Transverse colon (tissue), 4 donors: ENCODE results near the gene RAB25.

Experiments used
- EP300 ChIP-seq: sonication (generic); formaldehyde crosslinking; IDR thresholded peaks from one replicate; pipeline ENCODE4 v1.6.1; 2017; ENCODE audit warnings: antibody characterized with exemption, low read depth
- POLR2A ChIP-seq: fragments of 450-650 bp; IDR thresholded peaks from one replicate; pipeline ENCODE4 v1.6.1; 2016; ENCODE audit warnings: antibody characterized with exemption, mild to moderate bottlenecking, moderate library complexity
- POLR2AphosphoS5 ChIP-seq, 3 donors: sonication (generic); formaldehyde crosslinking; IDR thresholded peaks; one replicate each; pipeline ENCODE4 v1.6.1; 2016; ENCODE audit warnings: antibody characterized with exemption in 3 of 3
- TF ChIP-seq, protein P1 (sequence below), 5 experiments: fragments of 200-600 bp in 3 of 5; fragments of 450-650 bp in 2 of 5; sonication (generic) in 3 of 5; IDR thresholded peaks; 1 replicate in 2 of 5; 2 replicates in 3 of 5; pipeline ENCODE4 v1.5.1; 2016 to 2017; ENCODE audit warnings: antibody characterized with exemption in 5 of 5, inconsistent platforms in 3 of 5, mild to moderate bottlenecking in 2 of 5, moderate library complexity in 1 of 5

DNA sequence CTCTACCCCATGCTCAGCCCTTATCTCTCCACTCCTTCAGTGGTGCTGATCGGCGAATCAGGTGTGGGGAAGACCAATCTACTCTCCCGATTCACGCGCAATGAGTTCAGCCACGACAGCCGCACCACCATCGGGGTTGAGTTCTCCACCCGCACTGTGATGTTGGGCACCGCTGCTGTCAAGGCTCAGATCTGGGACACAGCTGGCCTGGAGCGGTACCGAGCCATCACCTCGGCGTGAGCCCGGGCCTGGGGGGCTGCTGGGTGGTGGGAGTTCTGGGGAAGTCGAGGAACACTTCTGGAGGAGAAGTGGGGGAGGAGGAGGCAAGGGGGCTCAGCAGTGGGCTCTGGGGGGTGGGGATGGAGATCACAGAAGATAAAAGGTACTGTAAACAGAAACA, 4.9 kb downstream of the RAB25 start:
- TF ChIP-seq EP300 (no peak), POLR2A (no peak), POLR2AphosphoS5 (IDR thresholded peaks at IDR 0.05) (no peak)
- TF ChIP-seq, protein P1, sequence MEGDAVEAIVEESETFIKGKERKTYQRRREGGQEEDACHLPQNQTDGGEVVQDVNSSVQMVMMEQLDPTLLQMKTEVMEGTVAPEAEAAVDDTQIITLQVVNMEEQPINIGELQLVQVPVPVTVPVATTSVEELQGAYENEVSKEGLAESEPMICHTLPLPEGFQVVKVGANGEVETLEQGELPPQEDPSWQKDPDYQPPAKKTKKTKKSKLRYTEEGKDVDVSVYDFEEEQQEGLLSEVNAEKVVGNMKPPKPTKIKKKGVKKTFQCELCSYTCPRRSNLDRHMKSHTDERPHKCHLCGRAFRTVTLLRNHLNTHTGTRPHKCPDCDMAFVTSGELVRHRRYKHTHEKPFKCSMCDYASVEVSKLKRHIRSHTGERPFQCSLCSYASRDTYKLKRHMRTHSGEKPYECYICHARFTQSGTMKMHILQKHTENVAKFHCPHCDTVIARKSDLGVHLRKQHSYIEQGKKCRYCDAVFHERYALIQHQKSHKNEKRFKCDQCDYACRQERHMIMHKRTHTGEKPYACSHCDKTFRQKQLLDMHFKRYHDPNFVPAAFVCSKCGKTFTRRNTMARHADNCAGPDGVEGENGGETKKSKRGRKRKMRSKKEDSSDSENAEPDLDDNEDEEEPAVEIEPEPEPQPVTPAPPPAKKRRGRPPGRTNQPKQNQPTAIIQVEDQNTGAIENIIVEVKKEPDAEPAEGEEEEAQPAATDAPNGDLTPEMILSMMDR (IDR thresholded peaks at IDR 0.05) = no peak
